Astrocyte (in vitro differentiated cells and primary cell): ENCODE measurements around the gene RPS27L.

Source experiments
- EZH2 ChIP-seq: IDR thresholded peaks from 2 replicates; pipeline ENCODE4 v1.6.1; 2012; ENCODE audit warnings: mild to moderate bottlenecking, low read length, inconsistent platforms; ENCODE audit not compliant: insufficient read depth
- TF ChIP-seq, protein P1 (sequence below): IDR thresholded peaks from 2 replicates; pipeline ENCODE4 v1.5.1; 2011; ENCODE audit warnings: low read depth, mild to moderate bottlenecking, inconsistent platforms, low read length, moderate library complexity; ENCODE audit not compliant: insufficient read depth

DNA sequence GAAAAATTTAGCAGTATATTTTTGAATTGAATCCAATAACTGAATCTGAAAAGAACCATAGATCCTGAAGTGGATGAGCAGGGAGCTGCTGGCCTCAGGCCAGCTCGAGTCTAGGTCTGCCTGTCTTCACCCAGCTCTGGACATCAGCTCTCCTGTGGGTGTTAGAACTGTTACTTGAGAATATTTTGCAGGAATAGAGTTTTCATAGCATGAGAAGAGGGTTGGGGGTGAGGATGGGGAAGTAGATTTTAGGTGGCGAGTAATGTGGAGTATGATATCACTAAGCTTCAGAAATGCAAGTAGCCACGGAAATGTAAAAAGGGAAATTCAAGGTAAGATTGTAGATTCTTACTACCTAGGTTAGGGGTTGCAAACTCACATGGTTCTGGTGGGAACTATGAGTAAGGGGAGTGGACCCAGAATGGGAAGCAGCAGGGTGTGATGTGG lies 38.3 kb upstream of the RPS27L start:
- TF ChIP-seq, protein P1, sequence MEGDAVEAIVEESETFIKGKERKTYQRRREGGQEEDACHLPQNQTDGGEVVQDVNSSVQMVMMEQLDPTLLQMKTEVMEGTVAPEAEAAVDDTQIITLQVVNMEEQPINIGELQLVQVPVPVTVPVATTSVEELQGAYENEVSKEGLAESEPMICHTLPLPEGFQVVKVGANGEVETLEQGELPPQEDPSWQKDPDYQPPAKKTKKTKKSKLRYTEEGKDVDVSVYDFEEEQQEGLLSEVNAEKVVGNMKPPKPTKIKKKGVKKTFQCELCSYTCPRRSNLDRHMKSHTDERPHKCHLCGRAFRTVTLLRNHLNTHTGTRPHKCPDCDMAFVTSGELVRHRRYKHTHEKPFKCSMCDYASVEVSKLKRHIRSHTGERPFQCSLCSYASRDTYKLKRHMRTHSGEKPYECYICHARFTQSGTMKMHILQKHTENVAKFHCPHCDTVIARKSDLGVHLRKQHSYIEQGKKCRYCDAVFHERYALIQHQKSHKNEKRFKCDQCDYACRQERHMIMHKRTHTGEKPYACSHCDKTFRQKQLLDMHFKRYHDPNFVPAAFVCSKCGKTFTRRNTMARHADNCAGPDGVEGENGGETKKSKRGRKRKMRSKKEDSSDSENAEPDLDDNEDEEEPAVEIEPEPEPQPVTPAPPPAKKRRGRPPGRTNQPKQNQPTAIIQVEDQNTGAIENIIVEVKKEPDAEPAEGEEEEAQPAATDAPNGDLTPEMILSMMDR: no peak
- no peak for TF ChIP-seq EZH2
